GM23248 (cell line): ENCODE data around the gene ZNF791. TPM values are rescaled to one million over a fixed set of nuclear protein-coding genes. Genes with fewer than 3 reads are reported as not detected.
"Not testable (repeated sequence)": the region's sequence is repeated elsewhere in the genome, so short reads cannot be mapped to it uniquely, and the experiment has no call there.

ENCODE experiments used
- DNase-seq: peaks from one replicate; pipeline ENCODE4 v3.0.0-alpha.2; 2015
- H2AFZ ChIP-seq: fragments of 200-600 bp; sonication (generic); 2 replicates; pipeline ENCODE4 v1.6.1; 2016; ENCODE audit warnings: antibody characterized with exemption
- H3F3A ChIP-seq: fragments of 200-600 bp; sonication (generic); 2 replicates; pipeline ENCODE4 v1.6.1; 2016; ENCODE audit warnings: mild to moderate bottlenecking, antibody characterized with exemption, mixed run types; ENCODE audit not compliant: insufficient read depth
- H3K27ac ChIP-seq: fragments of 200-600 bp; sonication (generic); 2 replicates; pipeline ENCODE4 v1.5.1; 2016; ENCODE audit warnings: mild to moderate bottlenecking
- H3K27me3 ChIP-seq: fragments of 200-600 bp; sonication (generic); replicated peaks from 2 replicates; pipeline ENCODE4 v1.6.1; 2016; ENCODE audit warnings: mild to moderate bottlenecking; ENCODE audit not compliant: insufficient read depth
- H3K36me3 ChIP-seq: fragments of 200-600 bp; sonication (generic); 2 replicates; pipeline ENCODE4 v1.6.1; 2016; ENCODE audit warnings: low read depth, mild to moderate bottlenecking
- H3K4me1 ChIP-seq: fragments of 200-600 bp; sonication (generic); 2 replicates; pipeline ENCODE4 v1.6.1; 2016; ENCODE audit warnings: mild to moderate bottlenecking; ENCODE audit not compliant: insufficient read depth
- H3K4me2 ChIP-seq: fragments of 200-600 bp; sonication (generic); one replicate; pipeline ENCODE4 v1.6.1; 2016; ENCODE audit warnings: mild to moderate bottlenecking; ENCODE audit not compliant: unreplicated experiment
- H3K4me3 ChIP-seq: fragments of 200-600 bp; sonication (generic); 2 replicates; pipeline ENCODE4 v1.5.1; 2016; ENCODE audit warnings: mild to moderate bottlenecking
- H3K79me2 ChIP-seq: fragments of 200-600 bp; sonication (generic); 2 replicates; pipeline ENCODE4 v1.6.1; 2016; ENCODE audit warnings: mild to moderate bottlenecking; ENCODE audit not compliant: insufficient read depth
- H3K9ac ChIP-seq: fragments of 200-600 bp; sonication (generic); 2 replicates; pipeline ENCODE4 v1.6.1; 2016; ENCODE audit warnings: mild to moderate bottlenecking
- H3K9me2 ChIP-seq: fragments of 200-600 bp; sonication (generic); 2 replicates; pipeline ENCODE4 v1.6.1; 2016; ENCODE audit warnings: mixed run types, mild to moderate bottlenecking, moderate library complexity; ENCODE audit not compliant: insufficient read depth
- H3K9me3 ChIP-seq: fragments of 200-600 bp; sonication (generic); one replicate; pipeline ENCODE4 v1.6.1; 2017; ENCODE audit warnings: low read depth
- H4K20me1 ChIP-seq: fragments of 200-600 bp; sonication (generic); 2 replicates; pipeline ENCODE4 v1.6.0; 2016; ENCODE audit not compliant: insufficient read depth
- EZH2 ChIP-seq: fragments of 200-600 bp; sonication (generic); IDR thresholded peaks from 2 replicates; pipeline ENCODE4 v1.6.1; 2018; ENCODE audit warnings: antibody characterized with exemption, mild to moderate bottlenecking; ENCODE audit not compliant: insufficient read depth, poor library complexity, severe bottlenecking
- EZH2phosphoT487 ChIP-seq: fragments of 200-600 bp; sonication (generic); IDR thresholded peaks from 2 replicates; pipeline ENCODE4 v1.6.1; 2018; ENCODE audit warnings: antibody characterized with exemption, moderate library complexity, mild to moderate bottlenecking, low read depth; ENCODE audit not compliant: insufficient read depth
- WGBS, 2 experiments: methylation state at CpG; one replicate each; pipeline ENCODE4 v1.1.6; 2015 to 2017; ENCODE audit warnings: low lambda C conversion rate in 2 of 2, low coverage in 1 of 2; ENCODE audit errors: missing lambda C conversion rate in 2 of 2; 5-methylcytosine and 5-hydroxymethylcytosine counted together
- in situ Hi-C: fragments of 300-500 bp; cut with MboI; formaldehyde crosslinking; loops from 2 replicates; pipeline ENCODE4 v1.15.0; 2020
- polyA plus RNA-seq: library from polyadenylated mRNA; unstranded; fragments of >200 nt; fragmentation: Nextera tagmentation; extraction: Ambion mirVana; gene quantifications from 2 replicates; pipeline ENCODE4 v1.2.1, GENCODE V29; 2016
- total RNA-seq: library from RNA; depleted of rRNA; stranded (reverse); fragments of >200 nt; shearing (Covaris generic); gene quantifications from 2 replicates; pipeline ENCODE4 v1.2.3, GENCODE V29; 2014

ZNF791 gene
- total and polyA plus RNA-seq, 2 experiments from 2014 or later: 11.9 to 12.6 TPM

DNA sequence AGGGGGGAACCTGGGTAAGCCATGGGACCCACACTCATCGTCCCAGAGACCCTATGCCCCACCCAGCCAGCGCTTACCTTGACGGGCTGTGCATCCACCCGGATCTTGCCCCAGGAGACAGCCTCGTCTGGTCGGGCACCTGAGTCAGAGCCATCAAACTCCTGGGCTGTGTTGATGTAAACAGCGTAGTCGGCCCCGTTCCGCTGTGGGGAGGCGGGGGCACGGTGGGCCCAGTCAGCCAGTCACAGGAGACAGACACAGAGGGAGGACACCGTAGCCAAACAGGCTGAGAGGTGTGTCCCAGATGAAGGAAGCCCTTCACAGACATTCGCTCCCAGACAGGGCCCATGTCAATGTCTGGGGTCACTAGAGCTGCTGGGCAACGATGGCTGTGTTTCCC is 65.2 kb downstream of the ZNF791 start:
- Histone ChIP-seq H3K4me2 (no peak overlapping the region), H3K4me1 (peaks cover 2% of the 10 kb centered on the region; the same call in 1 of the 2 replicates), H3K9me3 (no peaks in the 10 kb centered on the region), H3K79me2 (peaks cover 37% of the 10 kb centered on the region), H3K4me3 (no peak overlapping the region), H4K20me1 (no peaks in the 10 kb centered on the region), H3K27me3 (no peaks in the 10 kb centered on the region), H3F3A (peaks cover 3% of the 10 kb centered on the region; the same call in 1 of the 2 replicates), H3K27ac (no peak overlapping the region), H3K9me2 (no peaks in the 10 kb centered on the region), H2AFZ (no peak overlapping the region), H3K9ac (no peak overlapping the region), H3K36me3 (peaks cover 21% of the 10 kb centered on the region; the same call in 1 of the 2 replicates)
- 81% methylated on average over 15 of the region's 15 CpGs for WGBS, 2 experiments
- in situ Hi-C loops: loop anchor here (10.0 kb wide), 1 partner anchor 111 kb away; no protein-coding TSS in a partner anchor
- no peak for DNase-seq
- TF ChIP-seq EZH2: no peak
- TF ChIP-seq EZH2phosphoT487: no peak

DNA sequence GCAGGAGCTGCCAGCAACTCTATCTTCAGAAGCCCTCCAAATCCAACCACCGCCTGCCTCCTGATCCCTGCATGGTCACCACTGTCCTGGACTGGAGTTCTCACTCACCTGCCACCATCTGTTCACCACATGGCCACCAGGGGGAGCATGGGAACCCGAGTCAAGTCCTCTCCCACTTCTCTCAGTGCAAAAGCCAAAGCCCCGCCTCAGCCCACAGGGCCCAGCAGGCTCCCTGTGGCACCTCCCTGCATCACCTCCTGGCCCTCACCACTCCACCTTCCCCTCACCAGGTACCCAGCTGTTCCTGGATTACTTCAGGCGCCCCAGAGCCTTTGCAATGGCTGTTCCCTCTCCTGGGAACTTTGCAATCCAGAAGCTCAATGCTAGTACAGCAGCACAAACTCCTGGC is 65.7 kb downstream of the ZNF791 start:
- H3K4me1 ChIP-seq: no peaks in the 10 kb centered on the region
- TF ChIP-seq EZH2phosphoT487: no peak
- no peak for TF ChIP-seq EZH2
- H3K27ac ChIP-seq: no peak overlapping the region
- in situ Hi-C loops: loop anchor here (10.0 kb wide), 1 partner anchor 112 kb away; no protein-coding TSS in a partner anchor
- peaks cover 33% of the 10 kb centered on the region for H3K79me2 ChIP-seq
- no peak overlapping the region for H3K9ac ChIP-seq
- DNase-seq: peak; percentile 80
- H3K27me3 ChIP-seq: no peaks in the 10 kb centered on the region
- H2AFZ ChIP-seq: no peak overlapping the region
- H3F3A ChIP-seq: peaks cover 5% of the 10 kb centered on the region; the same call in 1 of the 2 replicates
- H3K4me2 ChIP-seq: no peak overlapping the region
- no peaks in the 10 kb centered on the region for H3K9me2 ChIP-seq
- WGBS, 2 experiments: 12 to 13% methylated on average over 4 of the region's 4 CpGs
- no peaks in the 10 kb centered on the region for H4K20me1 ChIP-seq
- no peak overlapping the region for H3K4me3 ChIP-seq
- no peaks in the 10 kb centered on the region for H3K9me3 ChIP-seq
- H3K36me3 ChIP-seq: peaks cover 21% of the 10 kb centered on the region; the same call in 1 of the 2 replicates

DNA sequence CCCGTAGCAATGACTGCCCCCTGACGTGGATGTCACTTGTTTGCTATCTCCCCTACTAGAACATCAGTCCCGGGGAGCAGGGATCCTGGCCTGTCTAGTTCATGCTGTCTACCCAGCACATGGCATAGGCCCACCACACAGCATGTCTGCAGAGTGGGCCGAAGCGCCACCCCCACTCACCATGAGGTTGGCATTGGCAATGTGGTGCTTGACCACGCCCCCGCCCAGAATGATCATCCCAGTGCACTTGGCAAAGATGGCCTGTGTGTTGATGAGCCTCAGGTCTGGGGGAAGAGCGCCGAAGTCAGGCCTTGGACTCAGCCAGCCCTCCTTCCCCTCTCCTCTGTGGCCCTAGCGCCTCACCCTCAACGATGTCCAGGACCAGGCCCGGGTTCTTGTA is 66.2 kb downstream of the ZNF791 start:
- H2AFZ ChIP-seq: no peak overlapping the region
- H3K4me2 ChIP-seq: no peak overlapping the region
- H3F3A ChIP-seq: peaks cover 5% of the 10 kb centered on the region; the same call in 1 of the 2 replicates
- H3K9ac ChIP-seq: no peak overlapping the region
- DNase-seq: no peak
- H3K4me3 ChIP-seq: no peak overlapping the region
- H3K27me3 ChIP-seq: no peaks in the 10 kb centered on the region
- TF ChIP-seq EZH2 (no peak), EZH2phosphoT487 (no peak)
- in situ Hi-C loops: loop anchor here (10.0 kb wide), 1 partner anchor 112 kb away; no protein-coding TSS in a partner anchor
- peaks cover 29% of the 10 kb centered on the region for H3K79me2 ChIP-seq
- H4K20me1 ChIP-seq: no peaks in the 10 kb centered on the region
- no peaks in the 10 kb centered on the region for H3K4me1 ChIP-seq
- WGBS, 2 experiments: 86 to 91% methylated on average over 11 to 12 of the region's 12 CpGs
- peaks cover 21% of the 10 kb centered on the region; the same call in 1 of the 2 replicates for H3K36me3 ChIP-seq
- H3K9me3 ChIP-seq: no peaks in the 10 kb centered on the region
- no peak overlapping the region for H3K27ac ChIP-seq
- H3K9me2 ChIP-seq: no peaks in the 10 kb centered on the region

DNA sequence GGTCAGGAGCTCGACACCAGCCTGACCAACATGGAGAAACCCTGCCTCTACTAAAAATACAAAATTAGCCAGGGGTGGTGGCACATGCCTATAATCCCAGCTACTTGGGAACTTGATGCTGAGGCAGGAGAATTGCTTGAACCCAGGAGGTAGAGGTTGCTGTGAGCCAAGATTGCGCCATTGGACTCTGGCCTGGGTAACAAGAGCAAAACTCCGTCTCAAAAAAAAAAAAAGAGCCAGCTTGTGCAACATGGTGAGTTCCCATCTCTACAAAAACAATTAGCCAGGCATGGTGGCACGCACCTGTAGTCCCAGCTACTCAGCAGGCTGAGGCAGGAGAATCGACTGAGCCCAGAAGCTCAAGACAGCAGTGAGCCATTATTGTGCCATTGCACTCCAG is 67.3 kb downstream of the ZNF791 start:
- not testable (repeated sequence) for H2AFZ ChIP-seq, H4K20me1 ChIP-seq, H3K27ac ChIP-seq, H3K9ac ChIP-seq, H3K9me2 ChIP-seq, H3K9me3 ChIP-seq, H3F3A ChIP-seq, H3K27me3 ChIP-seq, DNase-seq, H3K4me3 ChIP-seq, H3K4me1 ChIP-seq, H3K4me2 ChIP-seq
- in situ Hi-C loops: loop anchor here (10.0 kb wide), 1 partner anchor 113 kb away; no protein-coding TSS in a partner anchor
- Histone ChIP-seq H3K79me2 (peaks cover 22% of the 10 kb centered on the region), H3K36me3 (peaks cover 21% of the 10 kb centered on the region; the same call in 1 of the 2 replicates)
- WGBS, 2 experiments: 96% methylated on average over 5 of the region's 5 CpGs
